ENCODE results near the gene BCHE.

DNA sequence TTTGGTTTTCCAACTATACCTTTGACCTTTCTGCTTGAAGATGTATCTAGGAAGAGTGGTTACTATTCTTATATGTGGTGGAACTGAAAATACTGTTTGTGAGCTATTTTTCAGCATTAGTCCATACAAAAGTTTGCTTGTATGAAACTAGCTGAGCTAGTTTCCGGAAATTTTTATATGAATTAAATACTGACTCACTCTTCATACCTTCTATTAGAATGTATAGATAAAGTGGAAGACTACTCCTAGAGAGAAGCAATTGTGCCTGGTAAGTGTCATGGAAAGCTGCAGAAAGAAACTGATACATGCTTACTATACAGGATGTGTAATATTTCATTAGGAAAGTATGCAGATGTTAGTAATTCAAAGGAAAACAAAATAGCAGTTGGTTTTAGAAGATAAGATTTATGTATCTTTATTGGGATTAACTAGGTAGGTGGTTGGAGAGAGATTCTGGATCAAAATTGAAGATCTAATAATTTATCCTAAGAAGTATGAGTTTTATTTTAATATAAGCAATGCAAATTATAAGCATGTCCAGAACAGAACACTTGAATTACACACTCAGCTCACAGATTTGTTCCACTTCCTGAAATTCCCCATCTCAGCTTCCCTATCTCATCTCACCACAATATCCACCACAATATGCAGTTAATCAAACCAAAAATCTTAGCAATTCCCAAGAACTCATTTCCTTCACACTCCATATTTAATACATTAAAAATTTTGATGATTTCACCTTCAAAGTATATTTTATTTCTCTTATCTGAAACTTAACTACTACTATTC, 82.8 kb downstream of the BCHE start:
- TF ChIP-seq, protein P1, sequence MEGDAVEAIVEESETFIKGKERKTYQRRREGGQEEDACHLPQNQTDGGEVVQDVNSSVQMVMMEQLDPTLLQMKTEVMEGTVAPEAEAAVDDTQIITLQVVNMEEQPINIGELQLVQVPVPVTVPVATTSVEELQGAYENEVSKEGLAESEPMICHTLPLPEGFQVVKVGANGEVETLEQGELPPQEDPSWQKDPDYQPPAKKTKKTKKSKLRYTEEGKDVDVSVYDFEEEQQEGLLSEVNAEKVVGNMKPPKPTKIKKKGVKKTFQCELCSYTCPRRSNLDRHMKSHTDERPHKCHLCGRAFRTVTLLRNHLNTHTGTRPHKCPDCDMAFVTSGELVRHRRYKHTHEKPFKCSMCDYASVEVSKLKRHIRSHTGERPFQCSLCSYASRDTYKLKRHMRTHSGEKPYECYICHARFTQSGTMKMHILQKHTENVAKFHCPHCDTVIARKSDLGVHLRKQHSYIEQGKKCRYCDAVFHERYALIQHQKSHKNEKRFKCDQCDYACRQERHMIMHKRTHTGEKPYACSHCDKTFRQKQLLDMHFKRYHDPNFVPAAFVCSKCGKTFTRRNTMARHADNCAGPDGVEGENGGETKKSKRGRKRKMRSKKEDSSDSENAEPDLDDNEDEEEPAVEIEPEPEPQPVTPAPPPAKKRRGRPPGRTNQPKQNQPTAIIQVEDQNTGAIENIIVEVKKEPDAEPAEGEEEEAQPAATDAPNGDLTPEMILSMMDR (conservative IDR thresholded peaks at IDR 0.05 in 1 of 2, IDR thresholded peaks at IDR 0.05 in 1 of 2; ENCODE audit: low read depth in 1 of 2, low read length in 2 of 2): no peak
- TF ChIP-seq EZH2 (IDR thresholded peaks at IDR 0.05; ENCODE audit: low read length, missing control alignments): no peak

Measured in fibroblast of lung (primary cell).